Adrenal gland (tissue), 12 donors: ENCODE measurements around the gene DOCK9. TPM values are rescaled to one million over a fixed set of nuclear protein-coding genes. Genes with fewer than 3 reads are reported as not detected.

Experiments
- DNase-seq, 7 donors: peaks; one replicate each; pipeline ENCODE4 v3.0.0-alpha.2; 2019 to 2020
- H3K27ac ChIP-seq, 5 donors: fragments of 200-600 bp; sonication (generic) in 4 of 5; 1 replicate in 3 of 5; 2 replicates in 2 of 5; pipeline versions ENCODE4 v1.5.1 to v1.8.0; 2016 to 2020; ENCODE audit warnings: mild to moderate bottlenecking in 1 of 5
- H3K27me3 ChIP-seq: fragments of 200-600 bp; 2 replicates; pipeline ENCODE4 v1.8.0; 2021
- H3K36me3 ChIP-seq, 2 donors: fragments of 200-600 bp; replicated peaks in 1 of 2; 1 replicate in 1 of 2; 2 replicates in 1 of 2; pipeline versions ENCODE4 v1.5.1 to v1.8.0; 2018 to 2022
- H3K4me1 ChIP-seq, 2 donors: fragments of 200-600 bp; replicated peaks in 1 of 2; 1 replicate in 1 of 2; 2 replicates in 1 of 2; pipeline versions ENCODE4 v1.5.1 to v1.8.0; 2018 to 2021
- H3K4me3 ChIP-seq, 4 donors: fragments of 200-600 bp; sonication (generic) in 3 of 4; one replicate each; pipeline ENCODE4 v1.5.1; 2016 to 2018
- H3K9me3 ChIP-seq, 3 donors: fragments of 200-600 bp; sonication (generic) in 1 of 3; replicated peaks in 1 of 3; 1 replicate in 2 of 3; 2 replicates in 1 of 3; pipeline versions ENCODE4 v1.5.1 to v1.8.0; 2016 to 2021
- POLR2A ChIP-seq, 2 donors: fragments of 450-650 bp; IDR thresholded peaks; one replicate each; pipeline ENCODE4 v1.6.1; 2017; ENCODE audit warnings: antibody characterized with exemption in 2 of 2, mild to moderate bottlenecking in 2 of 2, moderate library complexity in 1 of 2
- WGBS, 4 donors: extraction: QIAGEN DNeasy Blood & Tissue Kit in 2 of 4; methylation state at CpG; one replicate each; pipeline versions ENCODE4 v1.1.5 to v1.1.7; 2013 to 2017; 5-methylcytosine and 5-hydroxymethylcytosine counted together
- intact Hi-C, 2 donors: fragments of 100-400 bp; cut with DNase I; formaldehyde crosslinking; loops; one replicate each; pipeline versions ENCODE4 v1.14.1 to v1.15.0; 2022 to 2023
- polyA plus RNA-seq, 3 donors: library from polyadenylated mRNA; stranded (reverse); fragments of 200-250 nt in 2 of 3; fragments of 350-450 nt in 1 of 3; fragmentation: Illumina TruSeq in 1 of 3; extraction: RNeasy Lipid Tissue Mini Kit (QIAGEN cat#74804) in 1 of 3; gene quantifications; one replicate each; pipeline ENCODE4 v1.2.3, GENCODE V29; 2013 to 2014
- total RNA-seq, 9 donors: library from RNA; depleted of rRNA in 4 of 9; stranded (reverse); fragments of >200 nt in 4 of 9; fragments of 120-200 nt in 1 of 9; fragmentation: NEBNext Ultra II Directional in 1 of 9; extraction: Animal tissue kit (Norgen Biotek cat#: 25700) in 1 of 9; gene quantifications; one replicate each; pipeline versions ENCODE4 v1.1.0 to v1.2.4, GENCODE V29; 2013 to 2023
- TF ChIP-seq, protein P1 (sequence below), 6 experiments: fragments of 450-650 bp in 4 of 6; fragments of 200-600 bp in 2 of 6; sonication (generic) in 1 of 6; IDR thresholded peaks; 1 replicate in 5 of 6; 2 replicates in 1 of 6; pipeline versions ENCODE4 v1.5.1 to v1.8.0; 2016 to 2021; ENCODE audit warnings: antibody characterized with exemption in 6 of 6, mild to moderate bottlenecking in 2 of 6, moderate library complexity in 1 of 6
- donor health status: healthy with polysubstance abuse.
- donor health status: Bipolar disorder and iron deficiency.
- donor health status: DM: yes; HTN: yes; CAD: no.
- donor health status: DM: no; HTN: no; CAD: no.
- donor health status: DM: no; HTN: no; CAD: no.
- donor health status: DM: yes; HTN: yes; CAD: no.

DOCK9 gene
- total and polyA plus RNA-seq, 12 donors: 16.2 to 83.4 (median 51.9) TPM

DNA sequence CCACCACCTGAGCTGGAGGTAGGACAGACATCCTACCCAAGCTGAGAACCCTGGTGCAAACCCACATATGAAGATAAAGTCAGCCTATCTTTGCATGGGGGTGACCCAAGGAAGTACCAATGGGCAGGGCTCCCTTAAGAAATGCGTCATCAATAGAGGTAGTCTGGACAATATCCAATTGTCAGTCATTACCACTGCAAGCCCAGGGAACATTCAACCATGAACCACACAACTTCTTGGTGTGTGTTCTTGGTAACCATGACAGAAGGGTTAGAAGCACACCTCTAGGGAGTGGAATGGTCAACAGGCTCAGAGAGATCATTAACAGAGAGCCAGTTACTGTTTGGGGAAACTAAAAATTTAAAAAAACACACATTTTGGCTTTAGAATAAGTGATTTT lies 34.7 kb upstream of the DOCK9 start:
- Histone ChIP-seq H3K4me1 (peaks cover 0 to 5% of the 10 kb centered on the region in 2 donors), H3K36me3 (no peaks in the 10 kb centered on the region), H3K4me3 (no peak overlapping the region), H3K9me3 (no peaks in the 10 kb centered on the region), H3K27ac (no peak overlapping the region), H3K27me3 (no peaks in the 10 kb centered on the region)
- intact Hi-C loops: no loop called here
- WGBS, 4 donors: 83 to 100% (median 94%) methylated on average over 1 of the region's 1 CpG
- TF ChIP-seq, protein P1, sequence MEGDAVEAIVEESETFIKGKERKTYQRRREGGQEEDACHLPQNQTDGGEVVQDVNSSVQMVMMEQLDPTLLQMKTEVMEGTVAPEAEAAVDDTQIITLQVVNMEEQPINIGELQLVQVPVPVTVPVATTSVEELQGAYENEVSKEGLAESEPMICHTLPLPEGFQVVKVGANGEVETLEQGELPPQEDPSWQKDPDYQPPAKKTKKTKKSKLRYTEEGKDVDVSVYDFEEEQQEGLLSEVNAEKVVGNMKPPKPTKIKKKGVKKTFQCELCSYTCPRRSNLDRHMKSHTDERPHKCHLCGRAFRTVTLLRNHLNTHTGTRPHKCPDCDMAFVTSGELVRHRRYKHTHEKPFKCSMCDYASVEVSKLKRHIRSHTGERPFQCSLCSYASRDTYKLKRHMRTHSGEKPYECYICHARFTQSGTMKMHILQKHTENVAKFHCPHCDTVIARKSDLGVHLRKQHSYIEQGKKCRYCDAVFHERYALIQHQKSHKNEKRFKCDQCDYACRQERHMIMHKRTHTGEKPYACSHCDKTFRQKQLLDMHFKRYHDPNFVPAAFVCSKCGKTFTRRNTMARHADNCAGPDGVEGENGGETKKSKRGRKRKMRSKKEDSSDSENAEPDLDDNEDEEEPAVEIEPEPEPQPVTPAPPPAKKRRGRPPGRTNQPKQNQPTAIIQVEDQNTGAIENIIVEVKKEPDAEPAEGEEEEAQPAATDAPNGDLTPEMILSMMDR (IDR thresholded peaks at IDR 0.05): no peak
- TF ChIP-seq POLR2A (IDR thresholded peaks at IDR 0.05): no peak
- no peak for DNase-seq

GRCh38 chr13:99009987-99010551 lies 32.2 kb upstream of the DOCK9 start:
- H3K9me3 ChIP-seq: no peaks in the 10 kb centered on the region
- TF ChIP-seq POLR2A (IDR thresholded peaks at IDR 0.05): no peak
- TF ChIP-seq, protein P1 (IDR thresholded peaks at IDR 0.05): no peak
- H3K36me3 ChIP-seq: no peaks in the 10 kb centered on the region
- H3K27ac ChIP-seq: no peak overlapping the region
- no peak overlapping the region for H3K4me3 ChIP-seq
- H3K4me1 ChIP-seq: peaks cover under 1% of the 10 kb centered on the region in 2 donors
- intact Hi-C loops: no loop called here
- no peak for DNase-seq
- no peaks in the 10 kb centered on the region for H3K27me3 ChIP-seq
- WGBS, 4 donors: 87 to 91% (median 89%) methylated on average over 4 of the region's 4 CpGs

- TF ChIP-seq, protein P1 (IDR thresholded peaks at IDR 0.05): no peak
- TF ChIP-seq POLR2A (IDR thresholded peaks at IDR 0.05): no peak
- Histone ChIP-seq H3K9me3 (no peaks in the 10 kb centered on the region), H3K27ac (no peak overlapping the region), H3K4me3 (no peak overlapping the region), H3K4me1 (peaks cover 6 to 8% of the 10 kb centered on the region in 2 donors), H3K27me3 (no peaks in the 10 kb centered on the region), H3K36me3 (no peaks in the 10 kb centered on the region)
- 61 to 87% (median 84%) methylated on average over 2 to 3 of the region's 3 CpGs for WGBS, 4 donors
- intact Hi-C loops: no loop called here
- DNase-seq: peak in 1 of 7 donors; percentile 26
Measured at GRCh38 chr13:99008577-99008976, 30.7 kb upstream of the DOCK9 start.

DNA sequence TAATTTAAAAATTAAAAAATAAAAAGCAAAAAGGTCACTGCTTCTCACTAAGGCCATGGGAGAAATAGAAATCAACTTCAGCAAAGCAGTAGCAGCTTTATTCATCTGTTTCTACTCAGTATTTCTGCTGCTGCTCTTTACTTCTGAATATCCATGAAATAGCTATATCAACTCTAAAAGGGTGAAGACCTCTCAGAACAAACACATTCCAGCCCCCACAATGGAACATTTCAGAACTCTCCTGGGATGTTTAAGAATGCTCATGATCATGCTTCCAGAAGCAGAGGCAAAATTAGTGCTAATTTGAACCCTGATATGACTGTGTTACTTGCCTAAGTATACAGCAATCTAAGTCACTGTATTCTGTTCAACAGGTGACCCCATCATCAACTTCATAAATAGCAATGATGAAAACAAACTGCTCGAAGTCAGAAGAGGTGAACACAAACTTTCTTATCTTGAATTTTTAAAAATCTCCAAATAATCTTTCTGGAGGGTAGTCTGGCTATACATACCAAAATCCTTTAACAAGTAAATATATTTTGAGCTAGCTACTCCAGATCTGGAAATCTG lies 29.6 kb upstream of the DOCK9 start:
- TF ChIP-seq, protein P1 (IDR thresholded peaks at IDR 0.05): no peak
- no peak for TF ChIP-seq POLR2A (IDR thresholded peaks at IDR 0.05)
- no peak for DNase-seq
- no peaks in the 10 kb centered on the region for H3K9me3 ChIP-seq
- no peaks in the 10 kb centered on the region for H3K27me3 ChIP-seq
- H3K4me1 ChIP-seq: peaks cover 6 to 8% of the 10 kb centered on the region in 2 donors
- no peak overlapping the region for H3K4me3 ChIP-seq
- no peaks in the 10 kb centered on the region for H3K36me3 ChIP-seq
- intact Hi-C loops: no loop called here
- 74 to 79% (median 77%) methylated on average over 1 of the region's 1 CpG for WGBS, 4 donors
- H3K27ac ChIP-seq: peak overlapping the region in 1 of 5 donors; percentile 4
